H1 (cell line): ENCODE measurements around the gene SPATS2L. TPM values are rescaled to one million over a fixed set of nuclear protein-coding genes. Genes with fewer than 3 reads are reported as not detected.

Experiments used
- CTCF ChIA-PET: fragments of 300-600 bp; sonication (Branson Sonifier 250); formaldehyde crosslinking; loops from one replicate; lab custom pipeline; 2021; ENCODE audit not compliant: partially characterized antibody; lab: Charles Lee
- POLR2A ChIA-PET: fragments of 300-600 bp; sonication (Branson Sonifier 250); formaldehyde crosslinking; loops from one replicate; lab custom pipeline; 2021; ENCODE audit warnings: inconsistent platforms; ENCODE audit not compliant: partially characterized antibody; lab: Charles Lee
- DNase-seq, 2 experiments: peaks; one replicate each; pipeline versions ENCODE4 v3.0.0 to v3.0.0-alpha.2; 2010 to 2022; ENCODE audit warnings: low spot score in 2 of 2, low read depth in 1 of 2, mixed read lengths in 1 of 2
- FAIRE-seq: peaks from 2 replicates; lab custom pipeline; 2011; peaks lifted over from hg19 to GRCh38; lab: Jason Lieb, UNC
- H2AFZ ChIP-seq: 2 replicates; pipeline ENCODE4 v1.8.1; 2012; ENCODE audit warnings: low read length, inconsistent platforms
- H2AK5ac ChIP-seq: 2 replicates; pipeline ENCODE4 v1.6.1; 2013; ENCODE audit warnings: low read depth, low read length
- H2BK120ac ChIP-seq: replicated peaks from 2 replicates; pipeline ENCODE3; 2013; ENCODE audit warnings: low read depth, low read length, inconsistent platforms
- H2BK12ac ChIP-seq: 2 replicates; pipeline ENCODE4 v1.6.1; 2013; ENCODE audit warnings: low read depth, low read length
- H2BK15ac ChIP-seq: 2 replicates; pipeline ENCODE4 v1.6.1; 2013; ENCODE audit warnings: low read length
- H2BK20ac ChIP-seq: 2 replicates; pipeline ENCODE4 v1.6.1; 2013; ENCODE audit warnings: low read length
- H2BK5ac ChIP-seq: 2 replicates; pipeline ENCODE4 v1.6.1; 2013; ENCODE audit warnings: low read depth, low read length
- H3K14ac ChIP-seq: 2 replicates; pipeline ENCODE4 v1.6.1; 2013; ENCODE audit warnings: inconsistent platforms; ENCODE audit not compliant: insufficient read length
- H3K18ac ChIP-seq: 2 replicates; pipeline ENCODE4 v1.6.1; 2013; ENCODE audit warnings: low read length; ENCODE audit errors: extremely low read depth
- H3K23ac ChIP-seq: 2 replicates; pipeline ENCODE4 v1.6.1; 2013; ENCODE audit warnings: inconsistent platforms; ENCODE audit not compliant: insufficient read length
- H3K23me2 ChIP-seq: 2 replicates; pipeline ENCODE4 v1.6.1; 2013; ENCODE audit warnings: low read depth, low read length
- H3K27ac ChIP-seq: 2 replicates; pipeline ENCODE4 v1.6.1; 2011; ENCODE audit warnings: low read depth, low read length, inconsistent platforms
- H3K27me3 ChIP-seq, 4 experiments: replicated peaks in 1 of 4; 1 replicate in 1 of 4; 2 replicates in 3 of 4; pipeline versions ENCODE4 v1.6.1 to v1.8.1; 2011 to 2013; ENCODE audit warnings: low read length in 3 of 4, mild to moderate bottlenecking in 3 of 4, inconsistent platforms in 2 of 4, mixed read lengths in 2 of 4, moderate library complexity in 1 of 4; ENCODE audit not compliant: control insufficient read depth in 3 of 4, insufficient read depth in 3 of 4; ENCODE audit errors: extremely low read depth in 1 of 4
- H3K36me3 ChIP-seq, 4 experiments: 2 replicates each; pipeline versions ENCODE4 v1.6.1 to v1.8.1; 2011 to 2013; ENCODE audit warnings: mild to moderate bottlenecking in 4 of 4, low read length in 3 of 4, moderate library complexity in 2 of 4, control low read depth in 1 of 4, inconsistent platforms in 1 of 4; ENCODE audit not compliant: insufficient read depth in 4 of 4, control insufficient read depth in 2 of 4
- H3K4ac ChIP-seq: replicated peaks from 2 replicates; pipeline ENCODE3; 2013; ENCODE audit warnings: low read length, low read depth, mixed read lengths, inconsistent platforms; ENCODE audit not compliant: insufficient read length
- H3K4me1 ChIP-seq, 4 experiments: replicated peaks in 1 of 4; 1 replicate in 1 of 4; 2 replicates in 3 of 4; pipeline versions ENCODE4 v1.6.1 to v1.8.1; 2011 to 2013; ENCODE audit warnings: low read length in 3 of 4, inconsistent platforms in 2 of 4, mixed read lengths in 1 of 4; ENCODE audit not compliant: insufficient read depth in 4 of 4, control insufficient read depth in 3 of 4
- H3K4me2 ChIP-seq, 2 experiments: 2 replicates each; pipeline versions ENCODE4 v1.6.1 to v1.8.1; 2011 to 2013; ENCODE audit warnings: low read depth in 2 of 2, low read length in 2 of 2, control low read depth in 1 of 2, inconsistent platforms in 1 of 2, mild to moderate bottlenecking in 1 of 2; ENCODE audit not compliant: insufficient read depth in 1 of 2
- H3K4me3 ChIP-seq, 4 experiments: fragments of 200-600, 300-600 bp in 1 of 4; sonication (generic), shearing (Covaris generic), sonication (Bioruptor Twin) in 1 of 4; 2 replicates each; pipeline versions ENCODE4 v1.5.1 to v1.8.1; 2011 to 2016; ENCODE audit warnings: low read length in 4 of 4, low read depth in 3 of 4, control low read depth in 2 of 4, inconsistent platforms in 2 of 4, mild to moderate bottlenecking in 2 of 4, mixed read lengths in 1 of 4, moderate library complexity in 1 of 4; ENCODE audit not compliant: insufficient read depth in 2 of 4; ENCODE audit errors: extremely low read depth in 1 of 4
- H3K56ac ChIP-seq: replicated peaks from 2 replicates; pipeline ENCODE3; 2013; ENCODE audit warnings: low read depth, mild to moderate bottlenecking, mixed read lengths, low read length, inconsistent platforms; ENCODE audit not compliant: insufficient read length
- H3K79me1 ChIP-seq: 2 replicates; pipeline ENCODE4 v1.6.1; 2013; ENCODE audit warnings: low read depth, low read length, control low read depth
- H3K79me2 ChIP-seq, 2 experiments: 2 replicates each; pipeline versions ENCODE4 v1.6.1 to v1.8.1; 2012 to 2013; ENCODE audit warnings: low read length in 2 of 2, mild to moderate bottlenecking in 2 of 2, inconsistent platforms in 1 of 2; ENCODE audit not compliant: insufficient read depth in 2 of 2, control insufficient read depth in 1 of 2
- H3K9ac ChIP-seq, 4 experiments: replicated peaks in 1 of 4; 1 replicate in 1 of 4; 2 replicates in 3 of 4; pipeline versions ENCODE4 v1.6.1 to v1.8.1; 2011 to 2013; ENCODE audit warnings: low read depth in 3 of 4, low read length in 3 of 4, control low read depth in 2 of 4, mild to moderate bottlenecking in 2 of 4, moderate library complexity in 2 of 4, inconsistent platforms in 1 of 4; ENCODE audit errors: extremely low read depth in 1 of 4
- H3K9me3 ChIP-seq, 2 experiments: 2 replicates each; pipeline versions ENCODE4 v1.6.1 to v1.8.1; 2012 to 2013; ENCODE audit warnings: mild to moderate bottlenecking in 2 of 2, moderate library complexity in 2 of 2, control low read depth in 1 of 2, inconsistent platforms in 1 of 2, low read depth in 1 of 2, low read length in 1 of 2, mixed read lengths in 1 of 2; ENCODE audit not compliant: insufficient read depth in 2 of 2
- H4K20me1 ChIP-seq, 2 experiments: replicated peaks in 1 of 2; 2 replicates each; pipeline versions ENCODE3 to v1.8.1; 2011 to 2013; ENCODE audit warnings: inconsistent platforms in 2 of 2, low read length in 2 of 2, mild to moderate bottlenecking in 1 of 2; ENCODE audit not compliant: insufficient read depth in 2 of 2, control insufficient read depth in 1 of 2
- H4K5ac ChIP-seq: 2 replicates; pipeline ENCODE4 v1.6.1; 2013; ENCODE audit warnings: low read length, low read depth, mixed read lengths, inconsistent platforms; ENCODE audit not compliant: insufficient read length
- H4K8ac ChIP-seq: 2 replicates; pipeline ENCODE4 v1.8.0; 2013; ENCODE audit warnings: mild to moderate bottlenecking, moderate library complexity, low read length, inconsistent platforms; ENCODE audit not compliant: insufficient read depth; ENCODE audit errors: extremely low read depth
- H4K91ac ChIP-seq: replicated peaks from 2 replicates; pipeline ENCODE3; 2013; ENCODE audit warnings: low read length, mixed read lengths, inconsistent platforms; ENCODE audit not compliant: insufficient read length
- BACH1 ChIP-seq: IDR thresholded peaks from 2 replicates; pipeline ENCODE4 v1.6.1; 2012; ENCODE audit warnings: low read length, improper control_type of control experiment
- CEBPB ChIP-seq: IDR thresholded peaks from 2 replicates; pipeline ENCODE4 v1.6.1; 2012; ENCODE audit warnings: low read depth, low read length
- E2F6 ChIP-seq: IDR thresholded peaks from 2 replicates; pipeline ENCODE4 v1.6.1; 2012; ENCODE audit warnings: inconsistent platforms
- TEAD4 ChIP-seq: IDR thresholded peaks from 2 replicates; pipeline ENCODE4 v1.6.1; 2012; ENCODE audit warnings: low read depth, low read length, inconsistent platforms, mixed read lengths
- WGBS, 2 experiments: shearing (Covaris generic) in 1 of 2; methylation state at CpG; one replicate each; pipeline versions ENCODE4 v1.1.6 to v1.1.7; 2013 to 2015; ENCODE audit warnings: low lambda C conversion rate in 2 of 2, mixed read lengths in 2 of 2, inconsistent platforms in 1 of 2, low coverage in 1 of 2, missing lambda C conversion rate in 1 of 2; ENCODE audit not compliant: insufficient replicate concordance in 2 of 2, insufficient coverage in 1 of 2, insufficient read length in 1 of 2; ENCODE audit errors: extremely low coverage in 1 of 2, missing lambda C conversion rate in 1 of 2; 5-methylcytosine and 5-hydroxymethylcytosine counted together
- polyA plus RNA-seq, 7 experiments: library from polyadenylated mRNA; depleted of rRNA in 3 of 7; stranded (reverse) in 5 of 7; unstranded in 2 of 7; fragments of >200 nt in 5 of 7; fragments of 200-250 nt in 2 of 7; gene quantifications; 1 replicate in 5 of 7; 2 replicates in 1 of 7; 4 replicates in 1 of 7; pipeline versions ENCODE4 v1.2.1 to v1.2.3, GENCODE V29; 2011 to 2013; ENCODE audit warnings: missing spikeins in 2 of 7, mixed read lengths in 2 of 7
- total RNA-seq: library from RNA; stranded (reverse); fragmentation: NEBNext Ultra II Directional; extraction: Animal tissue kit (Norgen Biotek cat#: 25700); gene quantifications from 2 replicates; pipeline ENCODE4 v1.2.1, GENCODE V29; 2021

Gene SPATS2L
- total and polyA plus RNA-seq, 2 of the 8 experiments (the other 6 are each of a cell fraction or from before 2014, with no cell fraction given), result 67.3 to 189 TPM

- H3K27me3 ChIP-seq, result no peaks in the 10 kb centered on the region
- H4K5ac ChIP-seq, result no peak overlapping the region
- no peak overlapping the region for H2BK120ac ChIP-seq
- H3K14ac ChIP-seq, result no peak overlapping the region
- no peaks in the 10 kb centered on the region; the same call in 1 of the 2 replicates for H3K23me2 ChIP-seq
- no peak overlapping the region for H3K4ac ChIP-seq
- H2AK5ac ChIP-seq, result no peak overlapping the region
- ChIA-PET CTCF (interaction anchor here (0.9 to 2.3 kb wide), 6 partner anchors 10 to 520 kb away, joined by 3 to 36 read pairs (median 6); partner anchors contain the start of gene KCTD18), POLR2A (interaction anchor here (0.5 kb wide), 1 partner anchor 713 kb away, joined by 3 read pairs; no protein-coding TSS in a partner anchor)
- no peaks in the 10 kb centered on the region for H3K79me2 ChIP-seq
- H3K4me1 ChIP-seq, result peaks cover 0 to 2% (median 0%) of the 10 kb centered on the region in 4 experiments; a peak in 2 of 7 replicates
- no peak overlapping the region for H2BK12ac ChIP-seq
- H2BK15ac ChIP-seq, result no peak overlapping the region
- no peak overlapping the region for H4K8ac ChIP-seq
- H2AFZ ChIP-seq, result no peak overlapping the region
- peaks cover 0 to 13% (median 0%) of the 10 kb centered on the region in 4 experiments; a peak in 2 of 8 replicates for H3K36me3 ChIP-seq
- no peak overlapping the region for H3K4me2 ChIP-seq
- TF ChIP-seq E2F6 (no peak), TEAD4 (no peak), BACH1 (no peak), CEBPB (peak; percentile 29; the same call in 1 of the 2 replicates)
- no peak overlapping the region for H2BK20ac ChIP-seq
- H3K9me3 ChIP-seq, result no peaks in the 10 kb centered on the region
- H3K56ac ChIP-seq, result no peak overlapping the region
- H3K4me3 ChIP-seq, result no peak overlapping the region
- no peak overlapping the region for H3K27ac ChIP-seq
- FAIRE-seq, result no peak
- 93% methylated on average over 2 of the region's 2 CpGs; no CpG with 5 or more reads in 1 of the 2 experiments for WGBS, 2 experiments
- H4K91ac ChIP-seq, result no peak overlapping the region
- no peak overlapping the region for H3K23ac ChIP-seq
- no peak overlapping the region for H2BK5ac ChIP-seq
- no peaks in the 10 kb centered on the region for H3K79me1 ChIP-seq
- H3K9ac ChIP-seq, result no peak overlapping the region
- H3K18ac ChIP-seq, result no peak overlapping the region
- no peak for DNase-seq
- H4K20me1 ChIP-seq, result no peaks in the 10 kb centered on the region
Observed at GRCh38 chr2:200494048-200494447, 187.6 kb downstream of the SPATS2L start.
